ENCODE measurements around the gene FOXP1. TPM values are rescaled to one million over a fixed set of nuclear protein-coding genes. Genes with fewer than 3 reads are reported as not detected.

The FOXP1 gene
- total and polyA plus RNA-seq, 9 of the 15 experiments (the other 6 are each of a cell fraction or from before 2014, with no cell fraction given), result 7.7 to 34.5 (median 13.7) TPM

GRCh38 chr3:71156062-71156665, 427.4 kb downstream of the FOXP1 start:
- WGBS (ENCODE audit: insufficient coverage, low coverage, missing lambda C conversion rate), result no CpG with 5 or more reads among the region's 1 CpG
- DNase-seq (ENCODE audit: extremely low read depth in 1 of 4, low spot score in 3 of 4), result no peak
- Histone ChIP-seq H2AFZ (ENCODE audit: low read depth, low read length) (no peak overlapping the region), H3K4me1 (replicated peaks in 1 of 2; ENCODE audit: control insufficient read depth in 2 of 2, insufficient read depth in 2 of 2, low read length in 2 of 2) (no peaks in the 10 kb centered on the region; a peak in 3 of 5 replicates), H3K4me2 (ENCODE audit: insufficient read depth, low read length) (no peak overlapping the region), H3K9me3 (replicated peaks; ENCODE audit: control insufficient read depth, insufficient read depth, low read depth, low read length) (no peaks in the 10 kb centered on the region), H3K79me2 (ENCODE audit: control insufficient read depth, insufficient read depth, low read length) (no peaks in the 10 kb centered on the region), H3K27ac (ENCODE audit: extremely low read depth, low read depth, low read length) (no peak overlapping the region), H3K4me3 (no peak overlapping the region), H3K36me3 (ENCODE audit: control insufficient read depth, insufficient read depth, low read length) (no peaks in the 10 kb centered on the region), H4K20me1 (replicated peaks; ENCODE audit: control insufficient read depth, insufficient read depth, low read length) (no peaks in the 10 kb centered on the region), H3K9ac (ENCODE audit: insufficient read depth in 1 of 2, low read depth in 2 of 2, low read length in 2 of 2) (no peak overlapping the region), H3K9me1 (ENCODE audit: control insufficient read depth, insufficient read depth, low read length) (no peaks in the 10 kb centered on the region), H3K27me3 (ENCODE audit: control insufficient read depth in 2 of 2, insufficient read depth in 2 of 2, low read length in 2 of 2) (no peaks in the 10 kb centered on the region)
- intact Hi-C loops (cut with micrococcal nuclease), result no loop called here
- ChIA-PET CTCF (ENCODE audit: low intra/inter-chr PET ratio) (no interaction called here), POLR2A (no interaction called here)
- TF ChIP-seq XRCC3 (IDR thresholded peaks at IDR 0.05) (no peak), CHD1 (IDR thresholded peaks at IDR 0.05; ENCODE audit: low read length) (no peak), ERF (CRISPR knock-in tag; IDR thresholded peaks at IDR 0.05) (no peak), ZNF12 (CRISPR knock-in tag; IDR thresholded peaks at IDR 0.05) (no peak), HES1 (IDR thresholded peaks at IDR 0.05; ENCODE audit: low read depth) (no peak), PHF21A (IDR thresholded peaks at IDR 0.05; ENCODE audit: borderline replicate concordance, low read depth) (no peak), NRF1 (conservative IDR thresholded peaks at IDR 0.05 in 1 of 2, IDR thresholded peaks at IDR 0.05 in 1 of 2) (no peak), BRCA1 (IDR thresholded peaks at IDR 0.05) (no peak), BRCA1 (CRISPR knock-in tag; IDR thresholded peaks at IDR 0.05) (no peak)
- no peak for FAIRE-seq
- ATAC-seq, result no peak
- BruUV-seq (replicated peaks), result no TSS peak
- in situ Hi-C loops (cut with MboI), result no loop called here
